Stimulated activated CD4-positive, alpha-beta T cell treated with anti-CD3 and anti-CD28 coated beads, Interleukin-12 subunit alpha, Interleukin-12 subunit beta, amount 100 ng/mL, for 48 hours (primary cell): ENCODE measurements around the gene NEURL4.
A peak's percentile ranks its signal among the peaks of the same experiment; 100 is the strongest.

Source experiments
- DNase-seq, 3 donors: peaks; one replicate each; pipeline ENCODE4 v3.0.0-alpha.2; 2020; ENCODE audit warnings: low read depth in 2 of 3, low spot score in 1 of 3

Gene NEURL4

GRCh38 chr17:7306911-7307685, 22.0 kb downstream of the NEURL4 start, which contains the start of gene EIF5A:
EIF5A (plus strand) TSS chr17:7307628; CDS start chr17:7309636, 2,008 bp downstream.
- DNase-seq = peak; percentile 100

- no peak for DNase-seq
Observed at GRCh38 chr17:7304179-7304578, 25.0 kb downstream of the NEURL4 start.

- DNase-seq = peak in 2 of 3 donors; percentile 53 to 64
Observed at GRCh38 chr17:7296189-7296861, 32.8 kb downstream of the NEURL4 start.

- no peak for DNase-seq
Observed at GRCh38 chr17:7295230-7296180, 33.6 kb downstream of the NEURL4 start.

- peak; percentile 69 to 71 (median 70) for DNase-seq
Observed at GRCh38 chr17:7294614-7295153, 34.5 kb downstream of the NEURL4 start, which contains the start of gene YBX2. YBX2 (minus strand) TSS chr17:7294639; CDS start chr17:7294500, 139 bp downstream.

- no peak for DNase-seq
Observed at GRCh38 chr17:7293816-7294613, 35.1 kb downstream of the NEURL4 start.

- DNase-seq = no peak
Observed at GRCh38 chr17:7293159-7293558, 36.0 kb downstream of the NEURL4 start.

- DNase-seq = no peak
Observed at GRCh38 chr17:7292729-7293128, 36.4 kb downstream of the NEURL4 start.

- no peak for DNase-seq
Observed at GRCh38 chr17:7292194-7292593, 36.9 kb downstream of the NEURL4 start.

GRCh38 chr17:7290685-7291084, 38.5 kb downstream of the NEURL4 start:
- DNase-seq = no peak

GRCh38 chr17:7290166-7290565, 39.0 kb downstream of the NEURL4 start:
- DNase-seq = no peak

GRCh38 chr17:7289256-7290032, 39.7 kb downstream of the NEURL4 start:
- DNase-seq = no peak

- no peak for DNase-seq
Observed at GRCh38 chr17:7285679-7286078, 43.5 kb downstream of the NEURL4 start.

GRCh38 chr17:7284911-7285310, 44.2 kb downstream of the NEURL4 start:
- no peak for DNase-seq

GRCh38 chr17:7283471-7284216, 45.5 kb downstream of the NEURL4 start:
- DNase-seq = no peak

- no peak for DNase-seq
Observed at GRCh38 chr17:7282752-7283321, 46.3 kb downstream of the NEURL4 start.

GRCh38 chr17:7281953-7282751, 47.0 kb downstream of the NEURL4 start:
- DNase-seq = no peak
